Right lung (tissue), 10 donors: ENCODE measurements around the gene SSX5. TPM values are rescaled to one million over a fixed set of nuclear protein-coding genes. Genes with fewer than 3 reads are reported as not detected.
"Not testable (repeated sequence)": the region's sequence is repeated elsewhere in the genome, so short reads cannot be mapped to it uniquely, and the experiment has no call there.

ENCODE experiments used
- DNase-seq, 2 donors: peaks; one replicate each; pipeline ENCODE4 v3.0.0-alpha.2; 2013
- long read RNA-seq, 8 donors: transcript quantifications; one replicate each; lab custom pipeline, GENCODE V29; 2026
- polyA plus RNA-seq, 5 donors: library from polyadenylated mRNA; unstranded; fragments of 120-200 nt; gene quantifications; one replicate each; pipeline versions ENCODE4 v1.2.1 to v1.2.3, GENCODE V29; 2013; ENCODE audit warnings: inconsistent platforms in 1 of 5, low replicate concordance in 1 of 5; ENCODE audit not compliant: insufficient read length in 5 of 5, insufficient read depth in 1 of 5

Gene SSX5, protein sequence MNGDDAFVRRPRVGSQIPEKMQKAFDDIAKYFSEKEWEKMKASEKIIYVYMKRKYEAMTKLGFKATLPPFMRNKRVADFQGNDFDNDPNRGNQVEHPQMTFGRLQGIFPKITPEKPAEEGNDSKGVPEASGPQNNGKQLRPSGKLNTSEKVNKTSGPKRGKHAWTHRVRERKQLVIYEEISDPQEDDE
- not detected for polyA plus RNA-seq
- long read RNA-seq, donor 1, result 0 reads
- long read RNA-seq, donor 2, result 0 reads
- long read RNA-seq, donor 3, result 0 reads
- long read RNA-seq, donor 4, result 0 reads
- long read RNA-seq, donor 5, result 0 reads
- long read RNA-seq, donor 6, result 0 reads
- long read RNA-seq, donor 7, result 0 reads
- long read RNA-seq, donor 8, result 0 reads

DNA sequence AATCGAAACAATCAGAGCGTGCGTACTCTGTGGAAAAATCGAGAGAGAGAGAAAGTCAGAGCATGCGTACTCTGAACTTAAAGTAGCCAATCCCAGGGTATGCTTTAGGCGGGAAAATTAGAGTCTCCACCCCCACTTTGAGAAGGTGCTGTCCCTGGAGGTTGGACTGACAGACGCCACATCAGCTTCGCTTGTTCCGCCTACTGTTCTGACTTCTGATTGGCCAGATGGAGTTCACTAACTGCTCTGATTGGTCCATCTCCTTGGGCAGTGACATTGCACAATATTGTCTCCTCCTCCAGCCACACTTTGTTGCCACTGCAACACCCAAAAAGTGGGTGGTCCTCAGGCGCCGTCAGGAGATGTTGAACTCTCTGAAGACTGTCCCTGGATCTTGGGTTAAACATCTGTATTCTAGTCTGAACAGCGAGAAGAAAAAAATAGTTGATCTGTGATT lies at the start of gene SSX5:
Gene SSX5, minus strand, starts transcription at position 51 of the 457 bp plus-strand sequence. CDS start 1,437 bp downstream, outside the sequence.
- DNase-seq, result no peak

DNA sequence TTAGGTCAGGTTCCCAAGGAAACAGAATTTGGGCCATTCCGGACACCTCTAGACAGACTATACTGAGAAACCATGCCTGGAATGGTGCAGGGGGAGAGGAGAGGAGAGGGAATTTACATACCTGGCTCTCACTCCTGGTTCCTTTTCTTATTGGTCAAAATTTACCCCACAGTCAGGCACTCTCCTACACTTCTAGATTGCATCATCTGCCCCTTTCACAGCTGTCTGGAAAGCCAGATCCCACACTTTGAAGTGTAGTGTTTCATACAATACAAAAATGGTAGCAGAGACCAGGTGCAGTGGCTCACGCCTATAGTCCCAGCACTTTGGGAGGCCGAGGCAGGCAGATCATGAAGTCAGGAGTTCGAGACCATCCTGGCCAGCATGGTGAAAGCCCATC lies 27.6 kb upstream of the SSX5 start:
- not testable (repeated sequence) for DNase-seq

DNA sequence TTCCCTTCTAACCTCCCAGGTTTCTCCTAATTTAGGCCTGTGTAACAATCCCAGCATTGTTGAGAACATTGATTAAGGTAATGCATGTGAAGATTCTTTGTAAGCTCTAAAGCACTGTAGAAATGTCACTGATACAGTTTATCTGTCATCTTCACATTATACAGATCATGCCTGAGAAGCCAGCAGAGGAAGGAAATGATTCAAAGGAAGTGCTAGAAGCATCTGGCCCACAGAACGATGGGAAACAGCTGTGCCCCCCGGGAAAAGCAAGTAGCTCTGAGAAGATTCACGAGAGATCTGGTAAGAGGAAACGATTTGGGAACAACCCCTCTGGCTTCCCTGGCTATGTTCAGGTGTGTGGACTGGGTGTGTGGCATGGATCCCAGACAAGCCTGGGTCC lies 17.7 kb upstream of the SSX5 start:
- not testable (repeated sequence) for DNase-seq

DNA sequence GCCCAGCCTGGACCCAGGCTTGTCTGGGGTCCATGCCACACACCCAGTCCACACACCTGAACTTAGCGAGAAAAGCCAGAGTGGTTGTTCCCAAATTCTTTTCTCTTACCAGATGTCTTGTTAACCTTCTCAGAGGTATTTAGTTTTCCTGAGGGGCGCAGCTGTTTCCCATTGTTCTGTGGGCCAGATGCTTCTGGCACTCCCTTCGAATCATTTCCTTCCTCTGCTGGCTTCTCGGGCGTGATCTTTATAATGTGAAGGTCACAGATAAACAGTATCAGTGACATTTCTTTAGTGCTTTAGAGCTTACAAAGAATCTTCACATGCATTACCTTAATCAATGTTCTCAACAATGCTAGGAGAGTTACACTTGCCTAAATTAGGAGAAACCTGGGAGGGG lies 6.6 kb downstream of the SSX5 start:
- DNase-seq, result not testable (repeated sequence)

DNA sequence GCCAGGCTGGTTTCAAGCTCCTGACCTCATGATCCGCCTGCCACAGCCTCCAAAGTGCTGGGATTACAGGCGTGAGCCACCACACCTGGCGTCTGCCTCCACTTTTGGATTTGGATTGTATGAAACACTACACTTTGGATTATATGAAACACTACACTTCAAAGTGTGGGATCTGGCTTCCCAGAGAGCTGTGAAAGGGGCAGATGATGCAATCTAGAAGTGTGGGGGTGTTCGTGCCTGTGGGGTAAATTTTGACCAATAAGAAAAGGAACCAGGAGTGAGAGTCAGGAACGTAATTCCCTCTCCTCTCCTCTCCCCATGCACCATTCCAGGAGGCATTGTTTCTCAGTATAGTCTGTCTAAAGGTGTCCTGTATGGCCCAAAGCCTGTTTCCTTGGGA lies 14.7 kb downstream of the SSX5 start:
- DNase-seq, result not testable (repeated sequence)

DNA sequence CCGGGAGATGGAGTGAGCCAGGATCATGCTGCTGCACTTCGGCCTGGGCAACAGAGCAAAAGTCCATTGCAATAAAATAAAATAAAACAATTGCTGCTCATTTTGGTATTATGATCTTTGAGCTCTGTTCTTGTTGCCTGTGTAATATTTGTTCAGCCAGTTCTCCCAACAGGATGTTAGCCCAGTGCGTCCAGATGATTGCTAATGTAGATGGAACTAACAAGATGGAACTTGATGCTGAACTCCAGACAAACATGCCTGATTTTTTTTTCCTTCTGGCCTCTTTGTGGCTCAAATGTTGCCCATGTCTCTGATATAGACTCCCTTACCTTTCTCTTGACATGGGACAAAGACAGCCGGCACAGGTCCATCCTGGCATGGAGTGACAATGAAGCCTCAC lies 15.8 kb downstream of the SSX5 start:
- DNase-seq, result no peak

DNA sequence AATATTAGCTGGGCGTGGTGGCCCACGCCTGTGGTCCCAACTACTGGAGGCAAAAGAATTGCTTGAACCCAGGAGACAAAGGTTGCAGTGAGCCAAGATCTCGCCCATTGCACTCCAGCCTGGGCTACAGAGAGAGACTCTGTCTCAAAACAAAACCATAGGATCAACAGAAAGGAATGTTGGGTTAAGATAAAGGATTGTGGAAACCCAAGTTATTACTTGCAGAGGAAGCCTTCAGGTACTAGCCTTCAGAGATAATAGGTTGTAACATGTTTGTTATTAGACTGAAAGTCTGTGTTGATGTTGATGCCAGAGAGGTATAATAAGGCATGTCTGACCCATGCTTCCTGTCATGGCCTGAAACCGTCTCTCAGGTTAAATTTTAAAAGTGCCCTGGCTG lies 16.9 kb downstream of the SSX5 start:
- DNase-seq, result no peak

DNA sequence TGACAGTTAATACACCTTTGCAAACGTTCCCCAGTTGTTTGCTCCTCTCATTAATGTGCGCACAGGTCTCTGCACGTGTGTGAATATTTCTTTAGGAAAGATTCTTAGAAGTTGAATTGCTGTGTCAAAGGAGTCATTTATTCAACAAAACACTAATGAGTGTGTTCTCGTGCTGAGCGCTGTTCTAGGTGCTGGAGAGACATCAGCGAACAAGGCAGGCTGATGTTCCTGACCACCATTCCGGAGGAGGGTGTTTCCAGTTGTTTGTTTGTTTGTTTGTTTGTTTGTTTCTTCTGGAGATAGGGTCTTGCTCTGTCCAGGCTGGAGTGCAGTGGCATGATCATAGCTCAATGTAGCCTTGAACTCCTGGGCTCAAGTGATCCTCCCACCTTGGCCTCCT lies 30.3 kb downstream of the SSX5 start:
- DNase-seq, result not testable (repeated sequence)

DNA sequence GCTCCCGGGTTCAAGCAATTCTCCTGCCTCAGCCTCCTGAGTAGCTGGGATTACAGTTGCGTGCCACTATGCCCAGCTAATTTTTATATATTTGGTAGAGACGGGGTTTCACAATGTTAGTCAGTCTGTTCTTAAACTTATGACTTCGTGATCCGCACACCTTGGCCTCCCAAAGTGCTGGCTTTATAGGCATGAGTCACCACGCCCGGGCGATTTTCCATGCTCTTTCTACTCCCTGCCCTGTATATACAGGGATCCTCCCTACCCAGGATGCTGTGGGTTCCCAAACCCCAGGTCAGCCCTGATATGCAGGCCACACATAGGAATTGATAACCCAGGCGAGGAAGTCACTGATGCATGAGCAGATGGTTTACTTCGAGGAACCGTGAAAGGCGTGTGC lies 31.4 kb downstream of the SSX5 start:
- no peak for DNase-seq

DNA sequence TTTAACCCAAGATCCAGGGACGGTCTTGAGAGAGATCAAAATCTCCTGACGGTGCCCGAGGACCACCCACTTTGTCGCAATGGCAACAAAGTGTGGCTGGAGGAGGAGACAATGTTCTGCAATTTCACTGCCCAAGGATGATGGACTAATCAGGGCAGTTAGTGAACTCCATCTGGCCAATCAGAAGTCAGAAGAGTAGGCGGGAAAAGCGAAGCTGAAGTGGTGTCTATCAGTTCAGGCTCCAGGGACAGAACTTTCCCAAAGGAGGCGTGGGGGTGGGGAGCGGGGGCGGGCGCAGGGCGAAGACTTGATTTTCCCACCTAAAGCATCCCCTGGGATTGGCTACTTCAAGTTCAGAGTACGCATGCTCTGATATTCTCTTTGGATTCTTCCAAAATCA lies 40.6 kb downstream of the SSX5 start:
- no peak for DNase-seq

DNA sequence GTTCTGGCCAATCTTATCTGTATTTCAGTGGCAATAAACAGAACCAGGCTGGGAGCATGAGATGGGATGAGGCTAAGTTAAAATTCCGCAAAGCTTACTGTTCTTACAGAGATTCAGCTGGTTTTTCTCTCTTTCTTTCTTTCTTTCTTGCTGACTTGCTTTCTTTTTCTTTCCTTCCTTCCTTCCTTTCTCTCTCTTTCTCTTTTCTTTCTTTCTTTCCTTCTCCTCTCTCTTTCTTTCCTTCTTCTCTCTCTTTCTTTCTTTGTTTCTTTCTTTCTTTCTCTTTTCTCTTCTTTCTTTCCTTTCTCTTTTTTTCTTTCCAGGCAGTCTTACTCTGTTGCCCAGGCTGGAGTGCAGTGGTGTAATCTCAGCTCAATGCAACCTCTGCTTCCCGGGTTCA lies 41.8 kb downstream of the SSX5 start:
- no peak for DNase-seq

DNA sequence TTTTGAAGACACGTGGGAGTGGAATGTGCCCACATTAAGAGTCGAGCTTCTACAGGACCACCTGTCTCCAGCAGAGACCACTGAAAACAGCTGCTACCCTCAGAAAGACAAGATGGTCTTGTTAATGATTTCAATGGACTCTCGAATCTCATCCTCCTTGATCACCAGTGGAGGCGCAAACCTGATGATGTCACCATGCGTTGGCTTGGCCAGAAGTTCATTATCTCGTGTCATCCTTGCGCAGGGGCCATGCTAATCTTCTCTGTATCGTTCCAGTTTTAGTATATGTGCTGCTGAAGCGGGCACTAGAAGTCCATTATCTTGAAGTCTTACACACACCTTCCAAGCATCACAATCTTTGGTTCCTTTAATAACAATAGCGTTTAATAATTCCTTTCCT lies 42.8 kb downstream of the SSX5 start:
- no peak for DNase-seq

DNA sequence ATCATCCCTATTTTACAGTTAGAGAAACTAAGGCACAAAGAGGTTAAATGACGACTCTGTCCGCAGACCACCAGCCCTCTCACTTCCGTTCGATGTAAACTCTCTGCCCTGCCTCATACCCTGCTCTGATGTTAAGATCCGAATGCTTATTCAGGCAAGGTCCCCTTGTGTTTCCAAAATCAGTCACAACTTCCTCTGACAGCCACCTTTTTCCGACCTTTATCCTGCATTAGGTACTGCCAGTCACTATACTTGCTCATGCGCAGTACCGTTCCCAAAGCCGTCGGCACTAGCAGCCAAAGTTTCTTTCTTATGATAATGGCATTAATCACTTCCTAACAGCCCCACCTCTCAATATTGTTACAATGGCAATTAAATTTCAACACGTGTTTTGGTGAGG lies 53.9 kb downstream of the SSX5 start:
- DNase-seq, result not testable (repeated sequence)

DNA sequence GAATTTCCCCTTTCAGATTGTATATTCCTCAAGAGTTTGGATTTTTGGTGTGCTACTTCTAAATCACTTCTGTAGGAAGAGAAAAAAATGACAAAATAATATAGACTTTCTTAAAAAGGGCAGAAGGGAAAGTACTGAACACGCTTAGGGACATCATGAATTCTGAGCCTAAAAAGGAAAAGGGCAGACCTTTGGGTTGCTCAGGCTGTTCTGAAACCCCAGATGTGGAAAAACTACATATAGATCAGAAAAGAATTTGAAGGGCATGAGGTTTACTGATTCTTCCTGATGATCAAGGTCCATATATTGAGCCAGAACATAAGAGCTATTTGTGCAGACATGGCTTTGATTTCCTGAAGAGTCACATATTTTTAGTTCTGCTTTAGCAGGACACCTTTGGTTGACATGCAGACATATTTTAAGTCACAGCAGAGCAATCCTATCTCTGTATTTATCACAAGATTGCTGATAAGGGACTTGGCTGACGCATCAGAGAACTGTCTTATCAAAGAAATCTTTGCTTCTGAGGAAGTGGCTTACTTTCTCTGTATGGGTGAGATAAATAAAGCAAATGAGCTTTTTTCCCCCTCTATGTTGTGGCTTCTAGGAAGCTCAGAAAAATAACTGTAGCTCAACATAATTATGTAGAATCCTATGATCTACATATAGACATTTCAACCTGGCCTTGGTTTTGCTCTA lies 54.6 kb downstream of the SSX5 start:
- DNase-seq, result not testable (repeated sequence)

DNA sequence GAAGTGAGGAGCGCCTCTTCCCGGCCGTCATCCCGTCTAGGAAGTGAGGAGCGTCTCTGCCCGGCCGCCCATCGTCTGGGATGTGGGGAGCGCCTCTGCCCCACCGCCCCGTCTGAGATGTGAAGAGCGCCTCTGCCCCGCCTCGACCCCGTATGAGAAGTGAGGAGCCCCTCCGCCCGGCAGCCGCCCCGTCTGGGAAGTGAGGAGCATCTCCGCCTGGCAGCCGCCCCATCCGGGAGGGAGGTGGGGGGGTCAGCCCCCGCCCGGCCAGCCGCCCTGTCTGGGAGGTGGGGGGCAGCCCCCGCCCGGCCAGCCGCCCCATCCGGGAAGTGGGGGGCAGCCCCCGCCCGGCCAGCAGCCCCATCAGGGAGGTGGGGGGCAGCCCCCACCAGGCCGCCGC lies 57.5 kb downstream of the SSX5 start:
- DNase-seq, result not testable (repeated sequence)

Other genes starting within 250 kb of the SSX5 start
- gene ZNF182, start 192.8 kb downstream of the SSX5 start, polyA plus RNA-seq, result 10 to 100 TPM in 3 of 5 donors, 1 to 10 TPM in 2; 9.0 to 13.7 (median 11.5) TPM
- under 1 TPM in 2 of 5 donors, not detected in 3; 0.33 to 0.40 TPM for gene SPACA5, start 189.8 kb downstream of the SSX5 start, polyA plus RNA-seq
- 1 to 10 TPM; 2.3 to 5.8 (median 3.7) TPM for gene ZNF630, start 125.2 kb downstream of the SSX5 start, polyA plus RNA-seq
- gene SPACA5B, start 66.2 kb downstream of the SSX5 start, polyA plus RNA-seq, result not detected
- not detected for gene SSX1, start 58.6 kb upstream of the SSX5 start, polyA plus RNA-seq
- gene SSX3, start 159.9 kb upstream of the SSX5 start, polyA plus RNA-seq, result not detected
- gene SSX4, start 186.7 kb upstream of the SSX5 start, polyA plus RNA-seq, result not detected
- not detected for gene SSX4B, start 215.2 kb upstream of the SSX5 start, polyA plus RNA-seq